Lung (tissue), 12 donors: ENCODE data around the gene RALGPS2. TPM values are rescaled to one million over a fixed set of nuclear protein-coding genes. Genes with fewer than 3 reads are reported as not detected.
A peak's percentile ranks its signal among the peaks of the same experiment; 100 is the strongest.

Source experiments
- ATAC-seq: fragments of 200-7000 bp; cut with Tn5 transposase; one replicate; pipeline ENCODE4 v1.9.1; 2020; ENCODE audit warnings: moderate number of reproducible peaks; ENCODE audit not compliant: insufficient read depth, low FRiP score
- DNase-seq, 3 donors: peaks; one replicate each; pipeline ENCODE4 v3.0.0-alpha.2; 2013 to 2017
- H3K27ac ChIP-seq, 2 donors: one replicate each; pipeline ENCODE4 v1.5.1; 2013; ENCODE audit warnings: mild to moderate bottlenecking in 2 of 2, moderate library complexity in 2 of 2, control low read depth in 1 of 2, inconsistent platforms in 1 of 2, low read depth in 1 of 2, low read length in 1 of 2
- H3K27me3 ChIP-seq, 3 donors: one replicate each; pipeline ENCODE4 v1.5.1; 2013; ENCODE audit warnings: low read length in 2 of 3; ENCODE audit not compliant: control insufficient read depth in 3 of 3, insufficient read depth in 3 of 3
- H3K36me3 ChIP-seq, 4 donors: one replicate each; pipeline ENCODE4 v1.5.1; 2013; ENCODE audit warnings: low read length in 4 of 4, mild to moderate bottlenecking in 1 of 4, moderate library complexity in 1 of 4; ENCODE audit not compliant: control insufficient read depth in 4 of 4, insufficient read depth in 4 of 4
- H3K4me1 ChIP-seq, 5 donors: one replicate each; pipeline ENCODE4 v1.5.1; 2013; ENCODE audit warnings: low read length in 5 of 5, mild to moderate bottlenecking in 2 of 5, moderate library complexity in 1 of 5; ENCODE audit not compliant: control insufficient read depth in 5 of 5, insufficient read depth in 5 of 5
- H3K4me3 ChIP-seq: one replicate; pipeline ENCODE4 v1.5.1; 2013; ENCODE audit warnings: mild to moderate bottlenecking, control low read depth, moderate library complexity
- H3K9ac ChIP-seq, 2 donors: one replicate each; pipeline ENCODE4 v1.5.1; 2013; ENCODE audit warnings: low read length in 2 of 2, control low read depth in 1 of 2; ENCODE audit not compliant: insufficient read depth in 1 of 2
- H3K9me3 ChIP-seq, 4 donors: one replicate each; pipeline ENCODE4 v1.5.1; 2013; ENCODE audit warnings: low read length in 3 of 4, mild to moderate bottlenecking in 1 of 4, moderate library complexity in 1 of 4; ENCODE audit not compliant: control insufficient read depth in 4 of 4, insufficient read depth in 3 of 4
- WGBS, 2 donors: extraction: QIAGEN DNeasy Blood & Tissue Kit; methylation state at CpG; one replicate each; pipeline ENCODE4 v1.1.7; 2013; 5-methylcytosine and 5-hydroxymethylcytosine counted together
- polyA plus RNA-seq, 2 donors: library from polyadenylated mRNA; stranded (reverse); fragments of 200-250 nt; gene quantifications; one replicate each; pipeline ENCODE4 v1.2.1, GENCODE V29; 2013
- total RNA-seq, 2 donors: library from RNA; depleted of rRNA in 1 of 2; stranded (reverse); fragments of >200 nt in 1 of 2; gene quantifications; one replicate each; pipeline ENCODE4 v1.2.1, GENCODE V29; 2014 to 2021
- TF ChIP-seq, protein P1 (sequence below): IDR thresholded peaks from 2 replicates; pipeline ENCODE4 v1.5.1; 2012; ENCODE audit warnings: mild to moderate bottlenecking; ENCODE audit errors: control extremely low read depth, extremely low read depth
- donor health status: control.
- donor health status: control.
- donor health status: Bipolar disorder and iron deficiency.
- donor health status: healthy.
- donor health status: DM: yes; HTN: yes; CAD: no.

RALGPS2 gene
- total and polyA plus RNA-seq, 4 donors, result 1.2 to 33.2 (median 5.1) TPM

DNA sequence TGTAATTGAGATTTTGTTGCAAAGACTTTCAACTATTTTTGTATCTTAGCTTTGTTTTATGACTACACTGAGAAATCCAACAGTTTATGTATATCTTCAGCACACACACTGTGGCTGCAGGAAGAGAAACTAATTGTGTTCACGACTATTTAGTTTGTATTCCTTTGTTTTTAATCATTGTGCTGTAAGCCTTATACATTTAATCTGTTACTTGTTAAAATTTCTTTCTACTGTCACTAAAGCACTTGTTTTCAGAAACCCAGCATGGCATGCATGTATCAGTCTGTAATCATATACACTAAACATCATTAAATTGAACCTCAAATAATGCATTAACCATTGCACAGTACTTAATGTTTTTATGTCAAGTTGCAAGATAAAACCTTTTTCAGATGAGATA, 145.2 kb downstream of the RALGPS2 start:
- 46 to 71% methylated on average over 1 of the region's 1 CpG for WGBS, 2 donors

DNA sequence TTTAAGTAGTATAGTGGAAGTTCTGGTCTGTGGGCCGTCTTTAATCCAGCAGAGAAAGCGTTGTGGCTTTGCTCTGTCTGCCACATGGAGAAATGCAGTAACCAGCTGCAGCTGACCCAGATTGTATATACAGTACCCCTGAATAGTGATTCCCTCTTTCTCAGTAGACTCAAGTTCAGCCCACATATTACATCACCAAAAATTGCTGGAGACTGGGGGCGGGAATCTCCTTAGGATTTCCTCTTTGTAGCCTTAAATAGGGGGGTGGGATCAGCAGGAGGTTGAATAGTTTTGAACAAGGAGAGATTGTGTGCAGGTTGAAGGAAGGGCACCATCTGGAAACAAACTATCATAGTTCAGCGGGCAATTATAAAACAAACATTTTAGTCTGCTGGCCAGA, 145.9 kb downstream of the RALGPS2 start, which contains the start of gene ANGPTL1:
Gene ANGPTL1 (minus strand): TSS at position 134 of the 400 bp plus-strand sequence. CDS start 5,301 bp downstream, outside the sequence.
- Histone ChIP-seq H3K9me3 (no peaks in the 10 kb centered on the region), H3K4me1 (peaks cover 0 to 31% (median 7%) of the 10 kb centered on the region in 5 donors), H3K9ac (peak within 1 kb of the TSS; percentile 37 to 80), H3K27me3 (no peaks in the 10 kb centered on the region), H3K4me3 (no peak within 1 kb of the TSS), H3K27ac (peak within 1 kb of the TSS; percentile 4 to 47), H3K36me3 (no peaks in the 10 kb centered on the region)
- TF ChIP-seq, protein P1, sequence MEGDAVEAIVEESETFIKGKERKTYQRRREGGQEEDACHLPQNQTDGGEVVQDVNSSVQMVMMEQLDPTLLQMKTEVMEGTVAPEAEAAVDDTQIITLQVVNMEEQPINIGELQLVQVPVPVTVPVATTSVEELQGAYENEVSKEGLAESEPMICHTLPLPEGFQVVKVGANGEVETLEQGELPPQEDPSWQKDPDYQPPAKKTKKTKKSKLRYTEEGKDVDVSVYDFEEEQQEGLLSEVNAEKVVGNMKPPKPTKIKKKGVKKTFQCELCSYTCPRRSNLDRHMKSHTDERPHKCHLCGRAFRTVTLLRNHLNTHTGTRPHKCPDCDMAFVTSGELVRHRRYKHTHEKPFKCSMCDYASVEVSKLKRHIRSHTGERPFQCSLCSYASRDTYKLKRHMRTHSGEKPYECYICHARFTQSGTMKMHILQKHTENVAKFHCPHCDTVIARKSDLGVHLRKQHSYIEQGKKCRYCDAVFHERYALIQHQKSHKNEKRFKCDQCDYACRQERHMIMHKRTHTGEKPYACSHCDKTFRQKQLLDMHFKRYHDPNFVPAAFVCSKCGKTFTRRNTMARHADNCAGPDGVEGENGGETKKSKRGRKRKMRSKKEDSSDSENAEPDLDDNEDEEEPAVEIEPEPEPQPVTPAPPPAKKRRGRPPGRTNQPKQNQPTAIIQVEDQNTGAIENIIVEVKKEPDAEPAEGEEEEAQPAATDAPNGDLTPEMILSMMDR, result no peak
- DNase-seq, result peak; percentile 72 to 92 (median 91)
- no peak for ATAC-seq
- 48 to 62% methylated on average over 4 of the region's 4 CpGs for WGBS, 2 donors

More for the DNA sequence above, 145.2 kb downstream of the RALGPS2 start:
- peaks cover 0 to 2% (median 0%) of the 10 kb centered on the region in 4 donors for H3K36me3 ChIP-seq
- H3K4me1 ChIP-seq, result peaks cover 0 to 31% (median 7%) of the 10 kb centered on the region in 5 donors
- H3K4me3 ChIP-seq, result no peak overlapping the region
- H3K9ac ChIP-seq, result peak overlapping the region; percentile 37 to 80
- no peaks in the 10 kb centered on the region for H3K27me3 ChIP-seq
- DNase-seq (peak in 2 of 3 donors; percentile 25 to 60), ATAC-seq (no peak)
- no peak overlapping the region for H3K27ac ChIP-seq
- H3K9me3 ChIP-seq, result no peaks in the 10 kb centered on the region
- TF ChIP-seq, protein P1, result no peak

DNA sequence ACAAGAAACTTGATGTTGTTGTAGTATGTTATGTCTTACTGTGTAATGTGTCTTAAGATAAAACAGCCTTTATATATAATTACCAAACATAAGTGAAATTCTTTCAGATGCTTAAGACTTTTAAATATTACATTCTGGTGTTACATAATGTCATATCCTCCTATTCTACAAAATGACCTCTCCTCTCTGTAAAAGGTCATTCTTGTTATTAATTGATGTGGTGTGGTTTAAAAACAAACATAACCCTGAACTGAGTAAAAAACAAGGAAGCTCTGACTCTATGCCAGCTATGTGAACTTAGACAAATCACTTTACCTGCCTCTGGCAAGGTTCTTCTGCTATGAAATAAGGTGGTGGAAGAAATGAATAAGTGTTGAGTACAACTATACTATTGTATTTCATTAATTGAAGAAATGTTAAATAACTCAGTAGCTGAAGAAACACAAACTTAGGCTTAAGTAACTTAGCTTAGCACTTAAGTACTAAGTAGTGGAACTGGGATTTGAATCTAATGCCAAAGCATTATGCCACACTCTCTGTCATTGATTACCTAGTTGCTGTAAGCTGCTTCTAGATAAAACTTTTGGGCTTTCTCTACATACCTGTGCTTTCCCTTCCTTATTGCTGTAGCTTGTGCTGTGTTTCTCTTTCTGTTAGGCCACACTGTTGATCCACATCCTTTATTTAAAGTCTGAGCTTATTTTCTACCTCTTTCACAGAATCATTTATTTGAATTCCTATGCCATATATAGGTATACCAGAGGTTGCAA, 146.7 kb downstream of the RALGPS2 start:
- no peaks in the 10 kb centered on the region for H3K36me3 ChIP-seq
- peak overlapping the region in 1 of 2 donors; percentile 80 for H3K9ac ChIP-seq
- peaks cover 0 to 31% (median 7%) of the 10 kb centered on the region in 5 donors for H3K4me1 ChIP-seq
- DNase-seq (peak in 2 of 3 donors; percentile 16 to 45), ATAC-seq (no peak)
- H3K9me3 ChIP-seq, result no peaks in the 10 kb centered on the region
- no peak overlapping the region for H3K4me3 ChIP-seq
- H3K27ac ChIP-seq, result no peak overlapping the region
- TF ChIP-seq, protein P1, result no peak
- no peaks in the 10 kb centered on the region for H3K27me3 ChIP-seq
